Nucleus accumbens (tissue), 56 donors: ENCODE results near the gene NEUROD2.

Source experiments
- DNase-seq, 56 donors: peaks; one replicate each; lab custom pipeline; 2025; lab: John Stamatoyannopoulos, UW

Gene NEUROD2

DNA sequence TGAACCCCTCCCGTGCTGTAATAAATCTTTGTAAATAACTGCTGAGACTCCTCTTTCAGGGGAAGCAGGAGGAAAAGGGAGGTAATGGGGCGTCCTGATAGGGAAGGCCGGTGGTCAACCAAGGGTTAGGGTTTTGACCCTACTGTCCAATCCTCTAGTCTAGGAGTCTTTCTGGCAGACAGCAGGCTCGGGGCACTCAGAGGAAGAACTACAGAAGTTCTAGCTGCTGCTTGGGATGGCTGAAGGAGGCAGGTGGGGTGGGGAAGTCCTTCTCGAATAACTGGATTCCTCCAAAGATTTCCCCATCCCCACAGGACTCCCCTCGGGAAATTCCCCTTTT lies 28.8 kb upstream of the NEUROD2 start:
- no peak for DNase-seq

DNA sequence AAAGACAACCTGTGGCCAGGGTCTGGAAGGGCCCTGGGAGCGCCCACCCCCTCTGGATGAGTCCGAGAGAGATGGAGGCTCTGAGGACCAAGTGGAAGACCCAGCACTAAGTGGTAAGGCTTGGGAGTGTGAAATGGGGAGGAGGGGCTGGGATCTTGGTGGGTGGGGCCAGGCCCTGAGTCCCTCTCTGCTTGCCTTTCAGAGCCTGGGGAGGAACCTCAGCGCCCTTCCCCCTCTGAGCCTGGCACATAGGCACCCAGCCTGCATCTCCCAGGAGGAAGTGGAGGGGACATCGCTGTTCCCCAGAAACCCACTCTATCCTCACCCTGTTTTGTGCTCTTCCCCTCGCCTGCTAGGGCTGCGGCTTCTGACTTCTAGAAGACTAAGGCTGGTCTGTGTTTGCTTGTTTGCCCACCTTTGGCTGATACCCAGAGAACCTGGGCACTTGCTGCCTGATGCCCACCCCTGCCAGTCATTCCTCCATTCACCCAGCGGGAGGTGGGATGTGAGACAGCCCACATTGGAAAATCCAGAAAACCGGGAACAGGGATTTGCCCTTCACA lies 28.0 kb upstream of the NEUROD2 start:
- peak in 1 of 56 donors; percentile 28 for DNase-seq

- DNase-seq, result peak in 4 of 56 donors; percentile 18 to 43 (median 36)
Observed at GRCh38 chr17:39634384-39634871, 26.7 kb upstream of the NEUROD2 start.

GRCh38 chr17:39633570-39634183 lies 26.0 kb upstream of the NEUROD2 start:
- DNase-seq, result no peak

GRCh38 chr17:39632153-39632941 lies 24.6 kb upstream of the NEUROD2 start:
- peak in 52 of 56 donors; percentile 11 to 89 (median 66) for DNase-seq

- DNase-seq, result no peak
Observed at GRCh38 chr17:39631403-39631802, 23.7 kb upstream of the NEUROD2 start.

- DNase-seq, result no peak
Observed at GRCh38 chr17:39629898-39630297, 22.2 kb upstream of the NEUROD2 start.

- DNase-seq, result no peak
Observed at GRCh38 chr17:39629494-39629880, 21.8 kb upstream of the NEUROD2 start.

GRCh38 chr17:39628655-39629493 lies 21.2 kb upstream of the NEUROD2 start:
- DNase-seq, result no peak

- no peak for DNase-seq
Observed at GRCh38 chr17:39627712-39628516, 20.2 kb upstream of the NEUROD2 start.

DNA sequence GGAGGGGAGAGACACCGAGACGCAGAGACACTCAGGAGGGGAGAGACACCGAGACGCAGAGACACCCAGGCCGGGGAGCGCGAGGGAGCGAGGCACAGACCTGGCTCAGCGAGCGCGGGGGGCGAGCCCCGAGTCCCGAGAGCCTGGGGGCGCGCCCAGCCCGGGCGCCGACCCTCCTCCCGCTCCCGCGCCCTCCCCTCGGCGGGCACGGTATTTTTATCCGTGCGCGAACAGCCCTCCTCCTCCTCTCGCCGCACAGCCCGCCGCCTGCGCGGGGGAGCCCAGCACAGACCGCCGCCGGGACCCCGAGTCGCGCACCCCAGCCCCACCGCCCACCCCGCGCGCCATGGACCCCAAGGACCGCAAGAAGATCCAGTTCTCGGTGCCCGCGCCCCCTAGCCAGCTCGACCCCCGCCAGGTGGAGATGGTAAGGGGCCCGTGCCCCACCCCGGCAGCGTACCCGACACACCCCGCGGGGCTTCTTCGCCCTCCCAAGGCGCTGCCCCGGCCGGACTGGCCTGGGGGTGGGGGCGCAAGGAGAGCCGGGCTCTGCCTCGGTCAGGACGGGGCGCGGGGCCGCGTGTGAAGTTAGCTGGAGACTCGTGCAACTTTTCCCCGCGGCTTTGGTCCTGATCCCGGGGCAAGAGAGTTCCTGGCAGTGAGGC lies 19.5 kb upstream of the NEUROD2 start:
- DNase-seq, result no peak

DNA sequence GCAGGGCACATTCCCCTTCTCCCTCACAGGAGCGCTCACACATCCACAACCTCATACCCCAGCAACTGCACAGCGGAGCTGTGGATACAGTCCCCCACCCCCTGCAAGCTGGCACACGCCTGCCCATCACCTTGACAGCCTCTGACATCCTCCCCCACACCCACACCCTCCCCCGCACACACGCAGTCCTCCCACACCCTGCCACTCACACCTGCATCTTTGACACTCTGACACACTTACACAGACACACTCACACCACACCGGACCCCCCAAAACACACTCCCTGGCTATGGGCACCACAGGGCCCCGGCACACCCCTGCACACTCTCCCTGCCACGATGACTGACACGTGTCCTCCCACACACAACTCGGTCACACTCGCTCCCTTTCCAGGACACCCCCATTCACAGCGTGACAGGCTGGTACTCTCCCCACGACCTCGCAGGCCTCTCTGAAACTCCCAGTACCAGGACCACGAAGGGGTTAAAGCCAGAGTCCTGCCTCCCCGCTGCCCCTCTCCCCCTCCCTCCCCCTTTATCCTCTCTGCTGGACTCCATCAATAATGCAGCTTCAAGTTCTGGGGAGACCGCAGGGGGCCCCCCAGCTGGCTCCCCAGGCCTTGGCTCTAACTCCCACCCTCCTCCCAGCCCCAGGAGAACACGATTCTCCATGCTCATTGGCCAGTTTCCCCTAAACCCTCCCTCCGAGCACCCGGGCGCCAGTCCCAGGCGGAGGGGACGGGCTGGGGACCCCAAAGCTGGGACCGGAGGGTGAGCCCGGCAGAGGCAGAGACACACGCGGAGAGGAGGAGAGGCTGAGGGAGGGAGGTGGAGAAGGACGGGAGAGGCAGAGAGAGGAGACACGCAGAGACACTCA lies 18.7 kb upstream of the NEUROD2 start, which contains the start of gene PPP1R1B:
Gene PPP1R1B, plus strand, starts transcription at position 782 of the 876 bp plus-strand sequence. CDS start 441 bp downstream, outside the sequence.
- peak in 42 of 56 donors; percentile 19 to 88 (median 69) for DNase-seq

- no peak for DNase-seq
Observed at GRCh38 chr17:39625198-39625785, 17.6 kb upstream of the NEUROD2 start.

DNA sequence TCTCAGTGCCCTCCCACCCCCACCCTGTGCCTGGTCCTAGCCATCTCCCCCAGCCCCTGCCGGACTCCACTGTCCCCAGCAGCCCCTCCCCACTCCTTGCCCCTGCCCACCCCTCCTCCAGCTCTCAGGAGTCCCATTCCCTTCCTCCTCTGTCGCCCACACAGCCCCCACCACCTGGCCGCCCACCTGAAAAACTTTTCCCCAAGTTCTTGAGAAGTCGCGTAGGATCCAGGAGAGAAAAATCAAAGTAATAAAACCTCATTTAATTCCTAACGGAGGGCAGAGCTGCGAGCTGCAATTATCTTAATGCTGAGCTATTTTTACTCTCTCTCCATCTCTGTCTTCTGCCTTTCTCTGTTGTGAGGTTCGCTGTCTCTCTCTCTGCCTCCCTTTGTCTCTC lies 16.6 kb upstream of the NEUROD2 start:
- DNase-seq, result peak in 20 of 56 donors; percentile 11 to 67 (median 29)

DNA sequence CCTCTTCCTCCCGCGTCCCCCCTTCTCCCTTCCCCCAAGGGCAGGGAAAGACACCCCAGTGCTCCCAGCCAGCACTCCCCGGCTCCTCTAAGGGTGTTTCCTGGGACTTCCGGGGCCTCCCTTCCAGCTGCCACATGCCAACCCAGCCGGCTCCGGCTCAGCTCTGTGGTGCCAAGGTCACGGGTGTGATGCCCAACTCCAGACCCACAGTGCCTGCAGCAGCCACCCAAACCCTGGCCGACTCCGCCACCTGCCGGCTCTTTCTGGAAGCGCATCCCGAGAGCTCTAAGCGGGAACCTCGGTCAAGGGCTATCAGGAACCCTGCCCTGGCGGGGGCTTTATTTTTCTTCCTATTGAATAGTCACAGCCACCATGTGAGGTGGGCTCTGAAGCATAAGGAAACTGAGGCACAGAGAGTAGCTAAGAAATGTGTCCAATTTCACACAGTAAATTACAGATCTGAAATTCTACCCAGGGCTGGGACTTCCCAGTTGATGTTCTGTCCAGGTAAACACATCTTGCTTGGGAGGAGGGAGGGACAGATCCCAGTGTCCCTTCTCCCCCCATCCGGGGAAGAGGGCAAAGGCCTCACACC lies 15.7 kb upstream of the NEUROD2 start:
- DNase-seq, result peak in 54 of 56 donors; percentile 17 to 93 (median 76)

GRCh38 chr17:39622380-39623006 lies 14.8 kb upstream of the NEUROD2 start:
- DNase-seq, result peak in 1 of 56 donors; percentile 33
